ENCODE measurements around the gene MTCP1. TPM values are rescaled to one million over a fixed set of nuclear protein-coding genes. Genes with fewer than 3 reads are reported as not detected.
A peak's percentile ranks its signal among the peaks of the same experiment; 100 is the strongest.

The MTCP1 gene
- total RNA-seq, 2 donors from 2014 or later: 0.43 to 0.85 TPM

DNA sequence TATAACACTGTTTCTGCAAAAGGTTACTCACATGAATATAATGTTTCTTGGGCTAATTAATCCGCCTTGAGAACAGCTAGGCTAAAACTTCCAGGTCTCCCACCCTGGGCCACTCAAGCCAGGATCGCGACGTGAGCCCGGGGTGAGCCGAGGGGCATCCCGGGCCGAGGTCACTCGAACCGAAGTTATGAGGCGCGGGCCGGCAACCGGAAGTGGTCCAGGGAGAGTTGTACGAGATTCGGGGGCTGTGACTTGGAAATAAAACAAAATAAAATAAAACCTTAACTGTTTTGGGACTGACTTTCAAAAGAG, 317 bp downstream of the MTCP1 start:
- Histone ChIP-seq H3K27ac (peak overlapping the region; percentile 84 to 87), H3K4me3 (peak overlapping the region; percentile 58 to 63), H3K36me3 (no peaks in the 10 kb centered on the region), H3K4me1 (no peaks in the 10 kb centered on the region), H3K9me3 (no peaks in the 10 kb centered on the region), H3K27me3 (no peaks in the 10 kb centered on the region)
- TF ChIP-seq, protein P1, sequence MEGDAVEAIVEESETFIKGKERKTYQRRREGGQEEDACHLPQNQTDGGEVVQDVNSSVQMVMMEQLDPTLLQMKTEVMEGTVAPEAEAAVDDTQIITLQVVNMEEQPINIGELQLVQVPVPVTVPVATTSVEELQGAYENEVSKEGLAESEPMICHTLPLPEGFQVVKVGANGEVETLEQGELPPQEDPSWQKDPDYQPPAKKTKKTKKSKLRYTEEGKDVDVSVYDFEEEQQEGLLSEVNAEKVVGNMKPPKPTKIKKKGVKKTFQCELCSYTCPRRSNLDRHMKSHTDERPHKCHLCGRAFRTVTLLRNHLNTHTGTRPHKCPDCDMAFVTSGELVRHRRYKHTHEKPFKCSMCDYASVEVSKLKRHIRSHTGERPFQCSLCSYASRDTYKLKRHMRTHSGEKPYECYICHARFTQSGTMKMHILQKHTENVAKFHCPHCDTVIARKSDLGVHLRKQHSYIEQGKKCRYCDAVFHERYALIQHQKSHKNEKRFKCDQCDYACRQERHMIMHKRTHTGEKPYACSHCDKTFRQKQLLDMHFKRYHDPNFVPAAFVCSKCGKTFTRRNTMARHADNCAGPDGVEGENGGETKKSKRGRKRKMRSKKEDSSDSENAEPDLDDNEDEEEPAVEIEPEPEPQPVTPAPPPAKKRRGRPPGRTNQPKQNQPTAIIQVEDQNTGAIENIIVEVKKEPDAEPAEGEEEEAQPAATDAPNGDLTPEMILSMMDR (IDR thresholded peaks at IDR 0.05): no peak
- DNase-seq (ENCODE audit: low spot score): no peak

DNA sequence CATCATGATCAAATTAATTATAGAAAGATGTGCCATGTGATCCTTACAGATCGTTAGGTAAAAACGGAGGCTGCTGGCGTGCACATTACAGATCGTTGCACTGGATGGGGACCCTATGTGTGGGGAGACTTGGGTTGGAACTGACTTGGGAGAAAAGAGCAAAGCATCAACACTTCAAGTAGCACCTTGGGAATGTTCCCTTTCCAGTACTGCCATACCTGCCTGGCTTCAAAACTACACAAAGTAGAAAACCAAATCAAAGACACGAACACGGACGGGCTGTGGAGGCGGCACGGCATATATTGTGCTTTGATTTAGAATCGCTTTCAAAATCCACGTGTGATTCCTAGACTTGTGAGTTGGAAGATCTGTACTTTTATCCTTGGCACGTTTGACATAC, 898 bp downstream of the MTCP1 start:
- Histone ChIP-seq H3K27me3 (no peaks in the 10 kb centered on the region), H3K4me1 (no peaks in the 10 kb centered on the region), H3K4me3 (peak overlapping the region; percentile 58 to 63), H3K9me3 (no peaks in the 10 kb centered on the region), H3K36me3 (no peaks in the 10 kb centered on the region), H3K27ac (peak overlapping the region; percentile 84 to 87)
- DNase-seq (ENCODE audit: low spot score): no peak
- TF ChIP-seq, protein P1 (IDR thresholded peaks at IDR 0.05): no peak

DNA sequence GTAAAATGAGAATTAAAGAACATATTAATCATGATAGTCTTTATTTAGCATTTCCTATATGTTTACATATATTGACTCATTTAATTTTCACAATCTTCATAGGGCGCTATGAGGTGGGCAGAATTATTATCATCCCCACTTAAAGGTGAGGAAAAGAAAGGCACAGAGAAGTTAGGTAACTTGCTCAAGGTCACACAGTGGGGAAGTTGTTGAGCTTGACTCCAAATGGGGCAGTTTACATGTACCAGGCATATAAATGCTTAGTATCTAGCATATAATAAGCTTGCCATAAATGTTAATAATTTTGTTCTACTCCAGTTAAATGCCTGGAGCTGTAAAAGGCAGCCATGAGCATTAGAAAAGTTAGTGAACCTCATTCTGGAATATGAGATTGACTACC, 1.5 kb downstream of the MTCP1 start:
- no peaks in the 10 kb centered on the region for H3K36me3 ChIP-seq
- no peaks in the 10 kb centered on the region for H3K9me3 ChIP-seq
- no peaks in the 10 kb centered on the region for H3K4me1 ChIP-seq
- DNase-seq (ENCODE audit: low spot score): no peak
- H3K27me3 ChIP-seq: no peaks in the 10 kb centered on the region
- H3K4me3 ChIP-seq: peak overlapping the region in 1 of 2 donors; percentile 58
- TF ChIP-seq, protein P1 (IDR thresholded peaks at IDR 0.05): no peak
- no peak overlapping the region for H3K27ac ChIP-seq

DNA sequence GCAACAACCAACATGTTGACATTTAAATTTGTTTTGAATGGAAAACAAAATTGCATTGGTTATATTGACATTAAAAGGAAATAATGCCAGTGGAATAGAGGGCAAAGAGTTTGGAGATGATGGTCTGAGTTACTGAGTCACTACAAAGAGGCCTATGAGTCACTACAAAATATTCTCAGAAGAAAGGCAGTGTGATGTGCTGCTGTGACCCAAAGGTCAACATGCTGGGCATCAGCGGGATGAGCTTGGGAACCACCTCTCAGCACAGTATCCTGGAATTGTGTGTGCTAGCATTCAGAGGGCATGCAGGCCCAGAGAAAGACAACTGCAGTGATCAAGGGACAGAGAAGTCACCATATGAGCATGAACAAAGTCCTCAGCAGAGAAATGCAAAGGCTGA, 2.8 kb downstream of the MTCP1 start:
- no peak overlapping the region for H3K4me3 ChIP-seq
- TF ChIP-seq, protein P1 (IDR thresholded peaks at IDR 0.05): no peak
- no peak overlapping the region for H3K27ac ChIP-seq
- H3K9me3 ChIP-seq: no peaks in the 10 kb centered on the region
- H3K27me3 ChIP-seq: no peaks in the 10 kb centered on the region
- DNase-seq (ENCODE audit: low spot score): no peak
- H3K36me3 ChIP-seq: no peaks in the 10 kb centered on the region
- H3K4me1 ChIP-seq: no peaks in the 10 kb centered on the region

DNA sequence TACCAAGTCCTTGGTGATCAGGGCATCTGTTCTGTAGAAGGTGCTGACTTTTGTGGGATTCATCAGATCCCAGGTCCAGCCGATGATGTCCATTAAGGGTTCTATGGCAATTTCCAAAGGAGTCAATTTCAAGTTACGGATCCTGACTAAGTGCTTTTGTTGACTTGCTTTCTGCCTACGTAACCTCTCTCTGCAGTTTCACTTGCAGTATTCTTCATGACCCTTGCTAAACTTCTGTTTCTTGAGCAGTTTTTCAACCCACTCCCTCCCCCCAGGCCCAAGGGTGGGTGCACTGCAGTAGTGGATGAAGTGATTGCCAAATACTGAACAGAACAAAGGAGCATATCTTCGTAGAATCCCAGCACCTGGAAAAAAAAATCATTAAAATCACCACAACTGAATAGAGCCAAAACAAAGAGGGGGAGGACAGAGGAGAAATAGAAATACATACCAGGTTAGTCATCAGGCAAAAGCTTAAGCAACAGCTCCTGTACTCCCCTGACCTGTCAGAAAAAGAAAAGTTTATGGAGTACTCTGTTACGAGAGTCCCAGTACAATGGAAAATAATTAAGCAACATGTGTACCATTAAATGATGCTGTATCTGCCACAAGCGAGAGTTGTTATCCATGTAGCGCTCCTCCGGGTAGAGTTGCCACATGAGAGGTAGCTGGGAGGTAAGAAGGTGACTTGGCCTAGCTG, 5.8 kb downstream of the MTCP1 start:
- no peaks in the 10 kb centered on the region for H3K36me3 ChIP-seq
- H3K4me1 ChIP-seq: no peaks in the 10 kb centered on the region
- H3K27ac ChIP-seq: no peak overlapping the region
- TF ChIP-seq, protein P1 (IDR thresholded peaks at IDR 0.05): no peak
- H3K4me3 ChIP-seq: no peak overlapping the region
- no peaks in the 10 kb centered on the region for H3K9me3 ChIP-seq
- no peaks in the 10 kb centered on the region for H3K27me3 ChIP-seq
- no peak for DNase-seq (ENCODE audit: low spot score)

DNA sequence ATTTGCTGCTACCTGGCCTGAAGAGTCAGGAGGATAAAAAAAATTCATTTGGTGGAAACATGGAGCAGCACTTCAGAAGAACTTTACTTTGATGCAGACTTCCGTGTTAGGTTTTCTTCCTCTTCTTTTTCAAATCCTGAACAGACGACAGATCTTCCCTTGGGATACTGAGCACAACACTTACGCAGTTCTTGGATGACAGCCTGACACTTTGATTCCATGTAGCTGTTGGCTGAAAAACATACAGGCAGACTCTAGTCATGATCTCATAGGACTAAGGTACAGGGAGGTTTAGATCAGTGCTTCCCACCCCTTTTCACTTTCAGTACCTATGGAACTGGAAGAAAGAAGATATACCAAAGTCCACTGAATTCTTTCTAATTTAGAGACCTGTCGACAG, 9.2 kb downstream of the MTCP1 start:
- no peaks in the 10 kb centered on the region for H3K9me3 ChIP-seq
- H3K27ac ChIP-seq: no peak overlapping the region
- no peak for DNase-seq (ENCODE audit: low spot score)
- TF ChIP-seq, protein P1 (IDR thresholded peaks at IDR 0.05): no peak
- no peaks in the 10 kb centered on the region for H3K36me3 ChIP-seq
- no peaks in the 10 kb centered on the region for H3K4me1 ChIP-seq
- H3K4me3 ChIP-seq: no peak overlapping the region
- H3K27me3 ChIP-seq: no peaks in the 10 kb centered on the region

Measured in right atrium auricular region (tissue), 2 donors.